Measurements from ENCODE around the gene PEX5L.
"Not testable (repeated sequence)": the region's sequence is repeated elsewhere in the genome, so short reads cannot be mapped to it uniquely, and the experiment has no call there.

PEX5L gene, protein sequence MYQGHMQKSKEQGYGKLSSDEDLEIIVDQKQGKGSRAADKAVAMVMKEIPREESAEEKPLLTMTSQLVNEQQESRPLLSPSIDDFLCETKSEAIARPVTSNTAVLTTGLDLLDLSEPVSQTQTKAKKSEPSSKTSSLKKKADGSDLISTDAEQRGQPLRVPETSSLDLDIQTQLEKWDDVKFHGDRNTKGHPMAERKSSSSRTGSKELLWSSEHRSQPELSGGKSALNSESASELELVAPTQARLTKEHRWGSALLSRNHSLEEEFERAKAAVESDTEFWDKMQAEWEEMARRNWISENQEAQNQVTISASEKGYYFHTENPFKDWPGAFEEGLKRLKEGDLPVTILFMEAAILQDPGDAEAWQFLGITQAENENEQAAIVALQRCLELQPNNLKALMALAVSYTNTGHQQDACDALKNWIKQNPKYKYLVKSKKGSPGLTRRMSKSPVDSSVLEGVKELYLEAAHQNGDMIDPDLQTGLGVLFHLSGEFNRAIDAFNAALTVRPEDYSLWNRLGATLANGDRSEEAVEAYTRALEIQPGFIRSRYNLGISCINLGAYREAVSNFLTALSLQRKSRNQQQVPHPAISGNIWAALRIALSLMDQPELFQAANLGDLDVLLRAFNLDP

DNA sequence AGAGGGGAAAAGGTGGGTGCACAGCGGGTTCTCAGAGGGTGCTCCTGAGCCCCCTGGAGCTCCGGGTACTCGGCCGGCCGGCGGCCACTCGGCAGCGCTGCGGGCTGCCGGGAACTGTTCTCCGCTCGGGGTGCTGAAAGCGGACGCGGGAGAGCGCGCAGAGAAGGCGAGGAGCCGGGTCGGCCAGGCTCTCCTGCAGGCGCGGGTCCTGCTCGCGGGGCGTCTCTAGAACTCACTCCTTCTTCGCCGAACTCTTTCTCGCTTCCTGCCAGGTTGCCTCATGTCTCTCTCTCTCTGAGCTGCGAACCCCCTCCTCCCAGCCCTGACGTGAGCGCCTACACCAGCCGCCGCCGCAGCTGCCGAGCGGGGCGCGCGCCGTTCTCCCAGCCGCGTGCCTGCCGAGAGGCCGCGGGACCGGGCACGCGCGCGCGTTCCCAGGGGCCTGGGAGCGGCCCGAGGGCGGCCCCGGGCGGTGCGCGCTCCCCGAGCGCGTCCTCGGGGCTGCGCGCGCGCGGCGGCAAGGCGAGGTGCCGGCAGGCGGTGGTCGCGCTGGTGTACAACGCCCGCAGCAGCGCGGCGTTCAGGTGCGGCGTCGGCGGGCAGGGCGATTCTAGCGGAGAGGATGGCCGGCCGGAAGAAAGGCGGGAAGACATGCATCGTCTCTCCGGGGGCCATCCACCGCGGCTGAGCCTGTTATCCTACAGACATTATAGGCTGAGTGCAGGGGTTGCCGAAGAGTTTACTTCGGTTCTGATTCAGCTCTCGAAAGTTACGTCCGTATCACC lies at the start of gene PEX5L:
PEX5L (minus strand) TSS at position 267 of the 785 bp plus-strand sequence. CDS start 338 bp downstream, outside the sequence.
- DNase-seq, result peak; percentile 98

DNA sequence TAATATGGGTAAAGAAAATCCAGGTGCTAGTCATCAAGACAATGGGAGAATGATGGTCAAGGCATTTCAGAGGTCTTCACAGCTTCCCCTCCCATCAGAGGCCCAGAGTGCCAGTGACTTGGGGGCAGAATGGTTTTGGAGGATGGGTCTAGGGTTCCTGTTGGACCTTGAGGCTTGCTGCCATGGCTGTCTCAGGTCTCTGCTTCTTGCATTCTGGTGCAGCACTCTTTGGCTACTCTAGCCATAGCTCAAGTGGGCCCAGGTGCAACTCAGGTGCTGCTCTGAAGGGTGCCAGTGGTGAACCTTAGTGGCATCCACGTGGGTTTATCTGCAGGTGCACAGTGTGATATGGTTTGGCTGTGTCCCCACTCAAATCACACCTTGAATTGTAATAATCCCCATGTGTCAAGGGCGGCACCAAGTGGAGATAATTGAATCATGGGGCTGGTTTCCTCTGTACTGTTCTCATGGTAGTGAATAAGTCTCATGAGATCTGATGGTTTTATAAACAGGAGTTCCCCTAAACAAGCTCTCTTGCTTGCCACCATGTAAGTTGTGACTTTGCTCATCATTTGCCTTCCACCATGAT lies 48.5 kb upstream of the PEX5L start:
- DNase-seq, result peak; percentile 68

DNA sequence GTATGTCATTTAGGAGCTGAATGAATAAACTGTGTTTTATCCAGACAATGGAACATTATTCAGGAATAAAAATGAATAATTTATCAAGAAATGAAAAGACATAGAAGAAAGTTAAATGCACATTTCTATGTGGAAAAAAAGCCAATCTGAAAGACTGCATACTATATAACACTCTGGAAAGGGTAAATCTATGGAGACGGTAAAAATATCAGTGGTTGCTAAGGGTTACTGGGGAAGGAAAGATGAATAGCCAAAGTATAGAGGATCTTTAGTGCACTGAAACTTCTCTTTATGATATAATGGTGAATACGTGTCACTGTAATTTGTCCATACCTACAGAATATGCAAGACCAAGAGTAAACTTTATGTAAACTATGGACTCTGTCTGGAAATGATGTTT lies 46.0 kb upstream of the PEX5L start:
- no peak for DNase-seq

DNA sequence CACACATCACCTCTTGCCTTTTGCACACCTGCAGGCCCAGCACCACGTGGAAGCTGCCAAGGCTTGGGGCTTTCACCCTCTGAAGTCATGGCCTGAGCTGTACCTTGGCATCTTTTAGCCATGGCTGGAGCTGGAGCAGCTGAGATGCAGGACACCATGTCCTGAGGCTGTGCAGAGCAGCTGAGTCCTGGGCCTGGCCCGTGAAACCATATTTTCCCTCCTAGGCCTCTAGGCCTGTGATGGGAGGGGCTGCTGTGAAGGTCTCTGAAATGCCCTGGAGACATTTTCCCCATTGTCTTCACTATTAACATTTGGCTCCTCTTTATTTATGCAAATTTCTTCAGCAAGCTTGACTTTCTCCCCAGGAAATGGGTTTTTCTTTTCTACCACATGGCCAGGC lies 41.9 kb upstream of the PEX5L start:
- DNase-seq, result no peak

DNA sequence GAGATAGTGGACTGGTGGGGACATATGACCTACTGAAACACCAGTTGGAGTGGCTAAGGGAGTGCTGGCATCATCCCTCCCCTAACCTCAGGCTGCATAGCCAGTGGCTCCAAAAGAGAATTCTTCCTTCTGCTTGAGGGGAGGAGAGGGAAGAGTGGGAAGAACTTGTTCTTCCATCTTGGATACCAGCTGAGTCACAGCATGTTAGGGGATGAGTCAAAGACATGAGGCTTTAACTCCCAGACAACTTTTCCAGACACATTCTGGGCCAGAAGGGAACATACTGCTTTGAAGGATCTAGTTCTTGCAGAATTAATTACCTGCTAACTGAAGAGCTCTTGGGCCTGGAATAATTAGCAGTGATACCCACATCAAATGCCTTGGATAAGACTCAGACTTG lies 36.8 kb upstream of the PEX5L start:
- DNase-seq, result no peak

GRCh38 chr3:180072786-180073185 lies 36.0 kb upstream of the PEX5L start:
- DNase-seq, result no peak

DNA sequence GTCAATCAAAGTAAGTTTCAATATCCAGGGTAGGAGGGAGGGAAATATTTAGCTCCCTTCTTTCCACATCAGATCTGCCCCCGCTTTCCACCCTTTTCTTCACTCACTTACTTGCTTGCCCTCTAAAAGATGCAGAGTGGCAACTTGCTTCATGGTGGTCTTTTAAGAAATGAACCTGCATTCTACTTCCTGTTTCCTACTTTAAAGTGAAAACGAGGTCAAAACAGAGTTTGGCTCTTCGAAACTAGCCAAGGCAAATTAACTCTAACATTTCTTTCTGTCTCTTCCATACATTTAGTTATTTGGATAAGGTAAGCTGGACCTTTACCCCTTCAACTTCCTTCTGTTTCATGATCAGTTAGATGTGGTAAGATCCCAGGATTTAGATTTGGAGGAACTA lies 34.2 kb upstream of the PEX5L start:
- DNase-seq, result no peak

DNA sequence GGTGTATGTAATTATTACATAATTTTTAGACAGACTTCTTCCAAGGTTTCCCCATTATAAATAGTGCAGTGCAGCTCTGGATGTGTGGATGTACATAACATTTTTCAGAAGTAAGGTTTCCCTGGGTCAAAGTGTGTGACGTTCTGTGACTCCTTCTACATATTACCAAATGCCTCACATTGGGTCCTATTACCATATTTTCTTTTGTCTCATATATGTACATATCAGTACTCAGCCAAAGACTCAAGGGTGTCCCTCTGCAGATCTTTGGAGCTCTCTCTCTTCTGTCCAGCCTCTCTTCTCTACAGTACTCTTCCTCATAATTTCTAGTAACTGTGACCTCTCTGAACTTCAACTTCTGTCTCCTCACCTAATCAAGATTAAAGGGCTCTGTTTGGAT lies 31.3 kb upstream of the PEX5L start:
- DNase-seq, result no peak

DNA sequence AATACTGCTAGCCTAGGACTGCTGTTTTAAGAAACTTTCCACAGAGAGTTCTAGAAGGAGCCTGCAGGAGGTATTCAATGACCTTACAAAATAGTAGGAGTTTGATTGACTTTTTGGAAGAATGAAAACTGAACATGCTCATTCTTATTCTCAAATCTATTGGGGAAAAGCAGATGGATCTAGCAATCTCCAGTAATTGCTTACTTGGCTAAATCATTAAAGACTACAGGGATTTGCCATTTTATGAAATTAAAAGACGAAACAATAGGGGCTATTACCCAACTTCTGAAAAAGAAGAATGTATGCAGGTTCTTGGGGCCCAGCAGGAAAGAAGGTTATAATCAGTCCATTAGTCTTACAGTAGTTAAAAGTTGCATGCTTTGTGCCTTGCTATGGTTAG lies 29.9 kb upstream of the PEX5L start:
- DNase-seq, result no peak

DNA sequence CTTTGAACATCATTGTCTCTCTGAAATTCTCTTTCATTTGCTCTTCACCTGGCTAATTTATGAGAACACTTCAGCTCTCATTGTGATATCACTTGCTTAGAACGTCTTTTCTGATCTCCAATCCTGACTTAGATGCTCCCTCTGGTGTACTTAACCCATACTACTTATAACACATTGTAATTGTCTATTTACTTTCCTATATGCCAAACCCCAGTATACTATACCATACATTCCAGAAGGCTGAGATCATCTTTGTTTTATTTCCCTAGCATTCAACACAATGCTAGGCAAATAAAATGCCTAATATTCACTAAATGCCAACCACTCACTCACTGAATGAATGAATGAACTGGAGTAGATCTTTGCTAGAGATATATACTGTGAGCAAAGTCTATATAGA lies 27.0 kb upstream of the PEX5L start:
- no peak for DNase-seq

- DNase-seq, result no peak
These were observed 26.0 kb upstream of the PEX5L start for GRCh38 chr3:180062771-180063170.

DNA sequence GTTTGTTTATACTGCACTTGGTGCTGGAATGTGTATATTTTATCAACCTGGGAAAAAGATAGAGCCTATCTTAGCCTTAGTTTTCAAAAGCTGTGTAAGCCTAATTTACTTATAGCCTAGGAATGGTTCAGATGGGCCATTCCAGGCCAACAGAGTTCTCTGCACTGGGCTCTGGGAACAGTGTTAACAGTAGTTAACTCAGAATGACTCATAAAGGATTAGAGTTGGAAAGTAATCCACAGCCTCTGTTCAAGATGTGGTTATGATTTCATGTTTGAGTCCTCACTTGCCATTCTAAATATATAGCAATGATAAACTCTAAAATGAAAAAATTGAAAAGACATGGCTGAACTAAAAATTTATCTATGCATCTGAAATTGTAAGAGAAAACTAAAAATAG lies 22.6 kb upstream of the PEX5L start:
- DNase-seq, result no peak

DNA sequence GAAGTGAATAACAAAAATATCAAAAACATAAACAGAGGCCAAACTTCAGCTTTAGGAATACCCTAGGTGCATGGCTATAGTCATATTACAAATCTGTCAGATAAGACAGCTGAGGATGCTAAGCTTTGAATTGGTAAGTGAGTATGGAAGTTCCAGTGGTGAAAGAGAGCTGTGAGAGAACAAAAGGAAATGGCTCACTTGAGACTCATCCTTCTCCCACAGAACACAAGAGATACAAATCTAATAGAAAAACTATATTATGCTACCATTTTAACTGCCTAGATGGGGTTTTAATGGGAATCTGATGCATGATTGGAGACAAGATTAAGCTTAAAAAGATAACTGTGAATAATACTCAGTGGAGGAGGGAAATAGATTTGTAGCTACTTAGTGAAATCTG lies 21.5 kb upstream of the PEX5L start:
- DNase-seq, result no peak

- DNase-seq, result not testable (repeated sequence)
These were observed 18.9 kb upstream of the PEX5L start for GRCh38 chr3:180055656-180056055.

DNA sequence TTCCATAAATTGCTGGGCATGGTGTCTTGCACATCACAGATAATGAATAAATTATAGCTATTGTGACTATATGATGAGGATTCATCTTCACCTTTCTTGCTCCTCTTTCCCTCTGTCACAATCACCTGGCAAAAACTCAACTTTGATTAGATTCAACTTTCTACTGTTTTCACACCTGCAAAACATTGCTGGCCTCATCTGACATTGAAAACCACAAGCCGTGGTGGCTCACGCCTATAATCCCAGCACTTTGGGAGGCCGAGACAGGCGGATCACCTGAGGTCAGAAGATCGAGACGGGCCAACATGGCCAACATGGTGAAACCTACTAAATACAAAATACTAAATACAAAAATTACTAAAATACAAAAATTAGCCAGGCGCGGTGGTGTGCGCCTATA lies 12.7 kb upstream of the PEX5L start:
- no peak for DNase-seq

DNA sequence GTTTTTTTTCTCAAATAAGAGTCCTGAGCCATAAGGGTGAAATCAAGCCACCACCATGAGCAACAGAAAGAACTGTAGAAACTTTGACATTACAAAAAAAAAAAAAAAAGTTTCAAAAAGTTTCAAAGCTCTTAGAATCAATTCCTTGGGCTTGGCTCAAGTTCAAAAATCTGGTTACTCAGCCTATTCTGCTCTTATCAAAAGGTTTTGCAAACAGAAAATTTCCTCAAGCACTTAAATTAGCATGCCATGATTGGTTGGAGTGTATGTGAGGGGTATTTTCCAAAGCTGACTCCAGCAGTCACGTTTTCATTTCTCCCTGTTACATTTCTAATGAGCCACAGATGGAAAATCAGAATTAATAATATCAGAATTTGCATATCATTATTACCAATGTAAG lies 12.1 kb upstream of the PEX5L start:
- DNase-seq, result peak; percentile 19

DNA sequence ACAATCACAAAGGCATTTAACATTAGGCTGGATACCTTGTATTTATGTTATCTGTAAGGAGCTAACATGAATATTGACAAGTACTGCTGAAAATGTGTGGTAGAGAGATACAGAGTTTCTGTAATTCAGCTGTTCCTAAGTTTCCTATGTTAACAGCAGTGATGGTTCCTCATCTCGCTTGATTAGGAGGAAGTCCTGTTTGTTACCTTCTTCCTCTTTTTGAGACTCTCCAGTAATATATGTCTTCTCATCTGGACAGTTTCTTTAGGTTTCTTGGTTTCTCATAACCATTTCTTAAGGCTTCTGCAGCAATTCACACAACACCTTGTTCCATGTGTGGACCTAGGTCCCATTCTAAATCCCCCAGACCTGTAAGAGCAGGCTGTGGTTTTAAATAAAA lies 11.4 kb upstream of the PEX5L start:
- DNase-seq, result no peak

DNA sequence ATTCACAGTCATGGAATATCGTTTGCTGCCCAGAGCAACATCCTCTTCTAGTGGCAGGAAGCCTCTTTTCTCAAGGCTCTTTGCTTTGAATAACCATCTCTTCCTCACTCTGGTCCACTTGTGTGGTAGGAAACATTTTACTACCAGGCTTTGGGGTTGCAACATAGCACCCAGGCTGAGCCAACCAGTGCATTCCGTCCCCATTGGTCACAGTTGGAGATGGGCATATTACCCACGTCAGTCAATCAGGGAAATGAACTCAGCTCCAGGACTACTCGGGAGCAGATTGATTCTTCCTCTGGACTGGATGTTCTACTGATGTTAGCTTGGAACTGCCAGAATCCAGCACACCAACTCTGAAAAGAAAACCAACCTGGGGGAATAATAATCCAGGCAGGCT lies 4.2 kb upstream of the PEX5L start:
- DNase-seq, result peak; percentile 19

DNA sequence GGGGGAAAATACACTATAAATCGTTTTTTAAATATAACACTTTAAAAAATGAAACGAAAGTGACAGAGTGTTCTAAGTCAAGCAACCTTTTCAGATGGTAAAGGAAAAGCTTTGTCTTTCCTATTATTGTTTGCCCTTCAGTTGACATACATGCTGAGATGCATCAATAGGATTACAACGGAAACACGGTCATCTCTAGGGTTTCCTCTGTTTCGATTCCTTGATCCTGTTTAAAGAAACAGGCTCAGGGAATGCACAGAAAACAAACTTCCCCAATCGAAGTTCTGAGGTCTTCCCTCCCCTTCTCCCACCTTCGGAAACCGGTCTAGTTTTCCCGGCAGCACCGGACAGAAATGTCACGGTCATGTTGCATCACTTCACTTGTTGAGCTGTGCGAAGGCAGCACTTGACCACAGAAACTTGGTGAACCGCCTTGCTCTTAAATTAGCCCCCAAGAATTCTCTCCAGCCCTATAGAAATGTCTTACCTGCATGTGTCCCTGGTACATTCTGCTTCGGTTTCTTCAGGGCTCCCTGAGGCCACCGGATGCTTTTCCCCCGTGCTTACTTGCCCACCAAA lies 556 bp downstream of the PEX5L start:
- peak; percentile 73 for DNase-seq

GRCh38 chr3:180026997-180027396 lies 9.7 kb downstream of the PEX5L start:
- DNase-seq, result no peak

GRCh38 chr3:180018543-180018942 lies 18.2 kb downstream of the PEX5L start:
- DNase-seq, result peak; percentile 13

GRCh38 chr3:180017846-180018245 lies 18.9 kb downstream of the PEX5L start:
- DNase-seq, result no peak

DNA sequence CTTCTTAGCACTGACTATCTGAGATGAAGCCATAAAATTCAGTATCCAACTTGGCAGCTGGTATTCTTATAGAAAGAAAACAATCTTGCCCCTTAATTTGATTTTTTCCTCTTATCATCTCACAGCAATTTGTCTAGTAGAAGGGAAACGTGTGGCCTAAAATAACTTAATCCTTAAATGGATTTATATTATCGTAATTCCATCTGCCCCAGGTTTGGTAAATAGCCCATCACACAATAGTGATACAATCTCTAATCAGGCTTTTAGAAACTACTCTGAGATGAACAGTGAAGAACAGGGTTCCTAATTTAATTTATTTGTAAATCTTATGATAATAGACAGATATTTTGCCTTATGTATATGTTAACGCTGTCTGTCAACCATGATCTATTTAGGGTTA lies 24.8 kb downstream of the PEX5L start:
- DNase-seq, result peak; percentile 55

Data from NCI-H146 (cell line).